MM.1S (cell line): ENCODE results near the gene RASL11B.

ENCODE experiments used
- DNase-seq: peaks from one replicate; pipeline ENCODE4 v3.0.0-alpha.2; 2015
- H2AFZ ChIP-seq: fragments of 300-600 bp; sonication (generic); 2 replicates; pipeline ENCODE4 v1.6.0; 2016; ENCODE audit warnings: antibody characterized with exemption, low read length
- H3F3A ChIP-seq: fragments of 300-600 bp; sonication (generic); 2 replicates; pipeline ENCODE4 v1.6.1; 2016; ENCODE audit warnings: mild to moderate bottlenecking, antibody characterized with exemption, low read length, moderate library complexity, mixed read lengths; ENCODE audit not compliant: insufficient read depth
- H3K27ac ChIP-seq: fragments of 300-600 bp; sonication (generic); 2 replicates; pipeline ENCODE4 v1.5.1; 2016; ENCODE audit warnings: mild to moderate bottlenecking, low read length
- H3K27me3 ChIP-seq: fragments of 300-600 bp; sonication (generic); replicated peaks from 2 replicates; pipeline ENCODE4 v1.6.0; 2016; ENCODE audit warnings: low read length; ENCODE audit not compliant: insufficient read depth
- H3K36me3 ChIP-seq: fragments of 300-600 bp; sonication (generic); replicated peaks from 2 replicates; pipeline ENCODE4 v1.6.1; 2016; ENCODE audit warnings: mild to moderate bottlenecking, low read length, mixed read lengths; ENCODE audit not compliant: insufficient read depth
- H3K4me1 ChIP-seq: fragments of 300-600 bp; sonication (generic); 2 replicates; pipeline ENCODE4 v1.6.1; 2016; ENCODE audit warnings: low read length, mixed read lengths
- H3K4me2 ChIP-seq: fragments of 300-600 bp; sonication (generic); 2 replicates; pipeline ENCODE4 v1.6.0; 2016; ENCODE audit warnings: low read depth, low read length
- H3K4me3 ChIP-seq: fragments of 300-600 bp; sonication (generic); 2 replicates; pipeline ENCODE4 v1.5.1; 2016; ENCODE audit warnings: low read length, mixed read lengths
- H3K79me2 ChIP-seq: fragments of 300-600 bp; sonication (generic); 2 replicates; pipeline ENCODE4 v1.6.1; 2016; ENCODE audit warnings: mixed run types, low read length, mixed read lengths
- H3K9ac ChIP-seq: fragments of 300-600 bp; sonication (generic); 2 replicates; pipeline ENCODE4 v1.6.1; 2016; ENCODE audit warnings: low read length, mixed read lengths
- H3K9me2 ChIP-seq: fragments of 300-600 bp; sonication (generic); replicated peaks from 2 replicates; pipeline ENCODE4 v1.6.1; 2016; ENCODE audit warnings: mild to moderate bottlenecking, low read length, mixed read lengths; ENCODE audit not compliant: insufficient read depth
- H3K9me3 ChIP-seq: fragments of 300-600 bp; sonication (generic); replicated peaks from 2 replicates; pipeline ENCODE4 v1.6.1; 2016; ENCODE audit warnings: mild to moderate bottlenecking, low read length, mixed read lengths; ENCODE audit not compliant: insufficient read depth
- H4K20me1 ChIP-seq: fragments of 300-600 bp; sonication (generic); 2 replicates; pipeline ENCODE4 v1.6.1; 2016; ENCODE audit warnings: mild to moderate bottlenecking, low read length, moderate library complexity, mixed read lengths; ENCODE audit not compliant: insufficient read depth
- CTCF ChIP-seq: fragments of 300-600 bp; sonication (generic); IDR thresholded peaks from 2 replicates; pipeline ENCODE4 v1.5.1; 2016; ENCODE audit warnings: antibody characterized with exemption, low read length, mixed read lengths
- EZH2 ChIP-seq: fragments of 300-600 bp; sonication (generic); optimal IDR thresholded peaks from 2 replicates; pipeline ENCODE3; 2017; ENCODE audit warnings: low read depth, mild to moderate bottlenecking, antibody characterized with exemption, low read length, mixed read lengths
- EZH2phosphoT487 ChIP-seq: fragments of 300-600 bp; sonication (generic); IDR thresholded peaks from 2 replicates; pipeline ENCODE4 v1.6.1; 2018; ENCODE audit warnings: antibody characterized with exemption, low read length

RASL11B gene

GRCh38 chr4:52842792-52843191 is 19.3 kb upstream of the RASL11B start:
- H3K79me2 ChIP-seq = no peaks in the 10 kb centered on the region

GRCh38 chr4:52843351-52843750 is 18.8 kb upstream of the RASL11B start:
- Histone ChIP-seq H3K4me2 (no peak overlapping the region), H3K79me2 (no peaks in the 10 kb centered on the region), H3K36me3 (no peaks in the 10 kb centered on the region), H3K27ac (no peak overlapping the region), H3K4me1 (no peaks in the 10 kb centered on the region), H3K9me3 (no peaks in the 10 kb centered on the region), H3K4me3 (no peak overlapping the region), H3K27me3 (no peaks in the 10 kb centered on the region), H3K9me2 (no peaks in the 10 kb centered on the region), H3K9ac (no peak overlapping the region), H3F3A (no peaks in the 10 kb centered on the region), H4K20me1 (no peaks in the 10 kb centered on the region), H2AFZ (no peak overlapping the region)
- DNase-seq = no peak
- no peak for TF ChIP-seq EZH2
- no peak for TF ChIP-seq EZH2phosphoT487
- no peak for TF ChIP-seq CTCF

More at GRCh38 chr4:52842792-52843191, 19.3 kb upstream of the RASL11B start:
- no peak for DNase-seq
- Histone ChIP-seq H3K4me3 (no peak overlapping the region), H3K9me3 (no peaks in the 10 kb centered on the region), H3K36me3 (no peaks in the 10 kb centered on the region), H4K20me1 (no peaks in the 10 kb centered on the region), H3F3A (no peaks in the 10 kb centered on the region), H3K4me2 (no peak overlapping the region), H3K27me3 (no peaks in the 10 kb centered on the region), H3K4me1 (no peaks in the 10 kb centered on the region), H3K27ac (no peak overlapping the region), H2AFZ (no peak overlapping the region), H3K9ac (no peak overlapping the region), H3K9me2 (no peaks in the 10 kb centered on the region)
- no peak for TF ChIP-seq EZH2phosphoT487
- no peak for TF ChIP-seq EZH2
- no peak for TF ChIP-seq CTCF

GRCh38 chr4:52843958-52844357 is 18.2 kb upstream of the RASL11B start:
- no peak overlapping the region for H3K4me2 ChIP-seq
- no peak overlapping the region for H2AFZ ChIP-seq
- H3K9ac ChIP-seq = no peak overlapping the region
- no peaks in the 10 kb centered on the region for H3K27me3 ChIP-seq
- no peaks in the 10 kb centered on the region for H3K4me1 ChIP-seq
- H3K9me2 ChIP-seq = no peaks in the 10 kb centered on the region
- no peaks in the 10 kb centered on the region for H3K79me2 ChIP-seq
- no peaks in the 10 kb centered on the region for H3F3A ChIP-seq
- H3K36me3 ChIP-seq = no peaks in the 10 kb centered on the region
- no peak overlapping the region for H3K4me3 ChIP-seq
- DNase-seq = no peak
- no peak for TF ChIP-seq EZH2phosphoT487
- TF ChIP-seq CTCF = no peak
- TF ChIP-seq EZH2 = no peak
- H3K27ac ChIP-seq = no peak overlapping the region
- no peaks in the 10 kb centered on the region for H4K20me1 ChIP-seq
- no peaks in the 10 kb centered on the region for H3K9me3 ChIP-seq
